GM12874 (cell line): ENCODE measurements around the gene CAPS.
A peak's percentile ranks its signal among the peaks of the same experiment; 100 is the strongest.

Source experiments
- CTCF ChIP-seq: IDR thresholded peaks from 2 replicates; pipeline ENCODE4 v1.5.1; 2011; ENCODE audit warnings: low read depth, mild to moderate bottlenecking, control low read depth, low read length, moderate library complexity; ENCODE audit not compliant: insufficient read depth

The CAPS gene

GRCh38 chr19:5894704-5895349 is 19.2 kb upstream of the CAPS start:
- no peak for TF ChIP-seq CTCF

GRCh38 chr19:5895409-5895808 is 18.6 kb upstream of the CAPS start:
- TF ChIP-seq CTCF, result no peak

- no peak for TF ChIP-seq CTCF
These were observed 18.2 kb upstream of the CAPS start for GRCh38 chr19:5895890-5896289.

GRCh38 chr19:5896365-5897076 is 17.5 kb upstream of the CAPS start:
- TF ChIP-seq CTCF, result no peak

GRCh38 chr19:5897189-5897969 is 16.7 kb upstream of the CAPS start:
- TF ChIP-seq CTCF, result 0 out of 2 replicates have a peak, but pooled peaks have one; percentile 23

- TF ChIP-seq CTCF, result no peak
These were observed 14.1 kb upstream of the CAPS start for GRCh38 chr19:5899728-5900526.

- no peak for TF ChIP-seq CTCF
These were observed 13.1 kb upstream of the CAPS start for GRCh38 chr19:5900976-5901375.
